Type B pancreatic cell (in vitro differentiated cells): ENCODE results near the gene LIN37. TPM values are rescaled to one million over a fixed set of nuclear protein-coding genes. Genes with fewer than 3 reads are reported as not detected.
A peak's percentile ranks its signal among the peaks of the same experiment; 100 is the strongest.

Experiments
- DNase-seq: peaks from one replicate; pipeline ENCODE4 v3.0.0; 2021; ENCODE audit warnings: mixed read lengths; ENCODE audit not compliant: unreplicated experiment; ENCODE audit errors: extremely low spot score
- H3K27ac Mint-ChIP-seq: 2 replicates; pipeline ENCODE4 v1.8.0; 2021; ENCODE audit warnings: mild to moderate bottlenecking, mixed read lengths
- H3K27me3 Mint-ChIP-seq: 2 replicates; pipeline ENCODE4 v1.8.0; 2021; ENCODE audit warnings: mixed read lengths
- H3K36me3 Mint-ChIP-seq: 2 replicates; pipeline ENCODE4 v1.8.0; 2021; ENCODE audit warnings: mixed read lengths
- H3K4me1 Mint-ChIP-seq: one replicate; pipeline ENCODE4 v1.8.0; 2021; ENCODE audit warnings: mixed read lengths; ENCODE audit not compliant: unreplicated experiment
- H3K4me3 Mint-ChIP-seq: 2 replicates; pipeline ENCODE4 v1.8.0; 2021; ENCODE audit warnings: mild to moderate bottlenecking, mixed read lengths
- H3K9me3 Mint-ChIP-seq: 2 replicates; pipeline ENCODE4 v1.8.0; 2021; ENCODE audit warnings: mixed read lengths
- total RNA-seq: library from RNA; stranded (reverse); gene quantifications from 2 replicates; pipeline ENCODE4 v1.2.1, GENCODE V29; 2021; ENCODE audit warnings: low replicate concordance
- TF ChIP-seq, protein P1 (sequence below): fragments of 200-600 bp; sonication (generic); conservative IDR thresholded peaks from 2 replicates; pipeline ENCODE4 v1.5.0; 2021; ENCODE audit warnings: antibody characterized with exemption, mild to moderate bottlenecking

LIN37 gene
- total RNA-seq, 1 donor from 2014 or later = 17.9 TPM

DNA sequence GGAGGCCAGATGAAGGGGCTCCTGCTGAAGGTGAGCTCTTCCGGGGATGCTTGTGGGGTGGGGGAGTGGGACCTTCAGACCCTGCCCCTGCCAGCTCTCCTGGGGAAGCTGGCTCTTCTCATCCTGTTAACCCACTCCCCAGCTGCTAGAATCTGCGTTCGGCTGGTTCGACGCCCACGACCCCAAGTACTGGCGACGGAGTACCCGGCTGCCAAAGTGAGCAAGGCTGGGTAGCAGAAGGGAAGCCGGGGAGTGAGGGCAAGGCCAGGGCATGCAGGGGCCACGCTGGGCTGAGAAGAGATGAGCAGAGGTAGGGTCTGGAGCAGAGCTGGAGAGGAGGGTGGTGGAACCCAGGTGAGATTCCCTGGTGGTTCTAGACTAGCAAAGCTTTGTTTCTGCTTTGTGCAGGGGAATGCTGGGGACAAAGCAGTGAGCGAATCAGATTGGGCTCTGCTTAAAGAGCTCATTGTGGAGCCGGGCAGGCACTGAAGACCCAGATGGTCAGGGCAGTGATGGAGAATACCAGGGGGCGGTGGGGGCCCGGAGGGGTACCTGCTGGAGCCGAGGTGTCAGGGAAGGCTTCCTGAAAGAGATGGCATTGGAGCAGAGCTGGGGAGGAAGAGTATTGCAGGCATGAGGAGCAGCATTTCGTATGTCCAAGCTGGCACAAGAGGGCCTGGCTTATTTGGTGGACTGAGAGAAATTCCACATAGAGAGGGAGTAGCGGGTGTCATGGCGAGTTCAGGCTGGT is 20.2 kb upstream of the LIN37 start:
- H3K4me1 Mint-ChIP-seq = peaks cover 5% of the 10 kb centered on the region
- TF ChIP-seq, protein P1, sequence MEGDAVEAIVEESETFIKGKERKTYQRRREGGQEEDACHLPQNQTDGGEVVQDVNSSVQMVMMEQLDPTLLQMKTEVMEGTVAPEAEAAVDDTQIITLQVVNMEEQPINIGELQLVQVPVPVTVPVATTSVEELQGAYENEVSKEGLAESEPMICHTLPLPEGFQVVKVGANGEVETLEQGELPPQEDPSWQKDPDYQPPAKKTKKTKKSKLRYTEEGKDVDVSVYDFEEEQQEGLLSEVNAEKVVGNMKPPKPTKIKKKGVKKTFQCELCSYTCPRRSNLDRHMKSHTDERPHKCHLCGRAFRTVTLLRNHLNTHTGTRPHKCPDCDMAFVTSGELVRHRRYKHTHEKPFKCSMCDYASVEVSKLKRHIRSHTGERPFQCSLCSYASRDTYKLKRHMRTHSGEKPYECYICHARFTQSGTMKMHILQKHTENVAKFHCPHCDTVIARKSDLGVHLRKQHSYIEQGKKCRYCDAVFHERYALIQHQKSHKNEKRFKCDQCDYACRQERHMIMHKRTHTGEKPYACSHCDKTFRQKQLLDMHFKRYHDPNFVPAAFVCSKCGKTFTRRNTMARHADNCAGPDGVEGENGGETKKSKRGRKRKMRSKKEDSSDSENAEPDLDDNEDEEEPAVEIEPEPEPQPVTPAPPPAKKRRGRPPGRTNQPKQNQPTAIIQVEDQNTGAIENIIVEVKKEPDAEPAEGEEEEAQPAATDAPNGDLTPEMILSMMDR = no peak
- DNase-seq = no peak
- H3K27ac Mint-ChIP-seq = no peak overlapping the region
- no peaks in the 10 kb centered on the region for H3K9me3 Mint-ChIP-seq
- no peak overlapping the region for H3K4me3 Mint-ChIP-seq
- H3K36me3 Mint-ChIP-seq = peaks cover 14% of the 10 kb centered on the region
- no peaks in the 10 kb centered on the region for H3K27me3 Mint-ChIP-seq

DNA sequence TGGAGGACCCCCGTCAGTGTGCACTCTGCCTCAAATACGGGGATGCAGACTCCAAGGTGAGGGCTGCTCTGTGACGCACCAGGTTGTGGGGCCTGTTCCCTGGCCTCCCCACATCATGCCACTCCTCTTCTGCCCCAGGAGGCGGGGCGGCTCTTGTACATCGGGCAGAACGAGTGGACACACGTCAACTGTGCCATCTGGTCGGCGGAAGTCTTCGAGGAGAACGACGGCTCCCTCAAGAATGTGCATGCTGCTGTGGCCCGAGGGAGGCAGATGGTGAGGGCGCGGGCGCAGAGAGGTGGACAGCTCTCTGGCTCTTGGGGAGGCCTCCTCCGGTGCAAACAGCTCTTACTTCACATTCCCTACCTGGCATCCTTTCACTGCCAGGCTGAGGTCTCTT is 19.4 kb upstream of the LIN37 start:
- no peak for DNase-seq
- Mint-ChIP-seq H3K4me3 (no peak overlapping the region), H3K27me3 (no peaks in the 10 kb centered on the region), H3K36me3 (peaks cover 14% of the 10 kb centered on the region), H3K27ac (no peak overlapping the region), H3K4me1 (peaks cover 5% of the 10 kb centered on the region), H3K9me3 (no peaks in the 10 kb centered on the region)
- TF ChIP-seq, protein P1 = no peak

DNA sequence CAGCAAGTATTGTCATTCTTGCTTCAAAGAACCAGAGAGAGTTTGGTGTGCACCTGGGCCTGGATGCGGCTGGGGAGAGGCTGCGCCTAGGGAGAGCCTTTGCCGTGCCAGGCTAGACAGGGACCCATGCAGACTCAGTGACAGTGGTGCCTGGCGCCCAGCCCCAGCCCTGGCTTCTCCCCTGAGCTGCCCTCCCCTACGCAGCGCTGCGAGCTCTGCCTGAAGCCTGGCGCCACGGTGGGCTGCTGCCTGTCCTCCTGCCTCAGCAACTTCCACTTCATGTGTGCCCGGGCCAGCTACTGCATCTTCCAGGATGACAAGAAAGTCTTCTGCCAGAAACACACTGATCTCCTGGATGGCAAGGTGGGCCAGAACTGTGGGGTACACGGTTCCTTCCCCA is 18.6 kb upstream of the LIN37 start:
- H3K36me3 Mint-ChIP-seq = peaks cover 14% of the 10 kb centered on the region
- H3K4me3 Mint-ChIP-seq = no peak overlapping the region
- H3K9me3 Mint-ChIP-seq = no peaks in the 10 kb centered on the region
- no peaks in the 10 kb centered on the region for H3K27me3 Mint-ChIP-seq
- peaks cover 5% of the 10 kb centered on the region for H3K4me1 Mint-ChIP-seq
- no peak for DNase-seq
- peak overlapping the region; percentile 56 for H3K27ac Mint-ChIP-seq
- TF ChIP-seq, protein P1 = no peak

DNA sequence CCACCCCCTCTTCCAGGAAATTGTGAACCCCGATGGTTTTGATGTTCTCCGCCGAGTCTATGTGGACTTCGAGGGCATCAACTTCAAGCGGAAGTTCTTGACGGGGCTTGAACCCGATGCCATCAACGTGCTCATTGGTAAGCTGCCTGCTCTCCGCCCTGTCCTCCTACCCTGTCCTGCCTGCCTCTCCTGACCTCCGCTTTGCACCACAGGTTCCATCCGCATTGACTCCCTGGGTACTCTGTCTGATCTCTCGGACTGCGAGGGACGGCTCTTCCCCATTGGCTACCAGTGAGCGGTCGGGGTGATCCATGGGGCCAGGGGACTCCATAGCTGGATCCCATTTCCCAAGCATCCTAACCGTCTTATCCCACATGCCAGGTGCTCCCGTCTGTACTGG is 18.1 kb upstream of the LIN37 start:
- no peaks in the 10 kb centered on the region for H3K9me3 Mint-ChIP-seq
- peaks cover 14% of the 10 kb centered on the region for H3K36me3 Mint-ChIP-seq
- H3K4me1 Mint-ChIP-seq = peaks cover 5% of the 10 kb centered on the region
- TF ChIP-seq, protein P1 = no peak
- H3K4me3 Mint-ChIP-seq = no peak overlapping the region
- no peaks in the 10 kb centered on the region for H3K27me3 Mint-ChIP-seq
- H3K27ac Mint-ChIP-seq = peak overlapping the region; percentile 56
- DNase-seq = no peak

DNA sequence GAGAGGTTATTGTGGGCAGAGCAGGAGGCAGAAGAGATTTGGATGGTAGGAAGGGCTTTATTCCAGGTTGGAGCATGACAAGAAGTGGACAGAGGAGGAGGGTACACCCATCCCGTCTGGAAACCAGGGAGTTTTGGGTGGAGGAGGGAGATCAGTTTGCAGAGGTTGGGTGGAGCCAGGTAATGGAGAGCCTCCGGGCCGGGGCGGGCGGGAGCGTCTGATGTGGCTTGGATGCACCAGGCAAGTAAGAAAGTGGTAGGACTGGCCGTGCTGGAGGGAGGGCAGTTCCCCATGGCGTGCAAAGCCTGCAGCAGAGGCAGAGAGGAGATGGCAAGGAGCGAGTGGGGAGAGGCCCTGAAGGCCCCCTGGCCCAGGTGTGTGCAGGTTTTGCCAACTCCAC is 17.0 kb upstream of the LIN37 start:
- Mint-ChIP-seq H3K9me3 (no peaks in the 10 kb centered on the region), H3K27me3 (no peaks in the 10 kb centered on the region), H3K36me3 (peaks cover 14% of the 10 kb centered on the region), H3K4me1 (peaks cover 5% of the 10 kb centered on the region), H3K27ac (peak overlapping the region; percentile 85), H3K4me3 (peak overlapping the region; percentile 34)
- TF ChIP-seq, protein P1 = no peak
- no peak for DNase-seq
